Right cardiac atrium (tissue), 5 donors: ENCODE data around the gene NUP62CL. TPM values are rescaled to one million over a fixed set of nuclear protein-coding genes. Genes with fewer than 3 reads are reported as not detected.
"Not testable (repeated sequence)": the region's sequence is repeated elsewhere in the genome, so short reads cannot be mapped to it uniquely, and the experiment has no call there.

Experiments
- ATAC-seq, 2 donors: fragments of 200-7000 bp; cut with Tn5 transposase; one replicate each; pipeline versions ENCODE4 v1.8.0 to v1.9.1; 2020; ENCODE audit warnings: moderate library complexity in 2 of 2, mild to moderate bottlenecking in 1 of 2
- DNase-seq, 3 donors: peaks; one replicate each; pipeline ENCODE4 v3.0.0-alpha.2; 2020
- H3K27ac ChIP-seq: one replicate; pipeline ENCODE4 v1.5.1; 2013; ENCODE audit warnings: mild to moderate bottlenecking, low read length, control low read depth, moderate library complexity
- H3K27me3 ChIP-seq: one replicate; pipeline ENCODE4 v1.6.1; 2013; ENCODE audit not compliant: control insufficient read depth, insufficient read depth
- H3K4me1 ChIP-seq: one replicate; pipeline ENCODE4 v1.6.1; 2013; ENCODE audit warnings: low read length; ENCODE audit not compliant: control insufficient read depth, insufficient read depth
- H3K4me3 ChIP-seq: one replicate; pipeline ENCODE4 v1.5.1; 2013; ENCODE audit warnings: low read length, control low read depth
- H3K9me3 ChIP-seq: one replicate; pipeline ENCODE4 v1.6.1; 2013; ENCODE audit warnings: low read length; ENCODE audit not compliant: control insufficient read depth
- WGBS: extraction: QIAGEN DNeasy Blood & Tissue Kit; methylation state at CpG from one replicate; pipeline ENCODE4 v1.1.7; 2013; 5-methylcytosine and 5-hydroxymethylcytosine counted together
- intact Hi-C, 4 donors: fragments of 100-400 bp; cut with DNase I; formaldehyde crosslinking; loops; one replicate each; pipeline versions ENCODE4 v1.11.0 to v1.14.0; 2022 to 2023
- long read RNA-seq, 4 donors: library from polyadenylated mRNA; unstranded; transcript quantifications; one replicate each; pipeline ENCODE4 v2.0.0, GENCODE V29; 2020 to 2021
- polyA plus RNA-seq: library from polyadenylated mRNA; stranded (reverse); fragments of 200-250 nt; gene quantifications from one replicate; pipeline ENCODE4 v1.2.3, GENCODE V29; 2013
- total RNA-seq, 4 donors: library from RNA; stranded (reverse); fragmentation: NEBNext Ultra II Directional; extraction: Animal tissue kit (Norgen Biotek cat#: 25700); gene quantifications; one replicate each; pipeline ENCODE4 v1.2.1, GENCODE V29; 2021
- donor health status: healthy with polysubstance abuse.
- donor health status: DM: no; HTN: yes; CAD: no.
- donor health status: DM: no; HTN: no; CAD: no.
- donor health status: DM: no; HTN: yes; CAD: no; lungs with severe emphysema.
- donor health status: DM: yes; HTN: yes; CAD: no.

NUP62CL gene
- under 1 TPM; 0.23 to 0.88 (median 0.41) TPM for total RNA-seq
- polyA plus RNA-seq, result 0.52 TPM
- long read RNA-seq, donor 1, result 0 reads
- long read RNA-seq, donor 2, result 0 reads
- long read RNA-seq, donor 3, partial matches to known transcripts, result 0 of 2 reads
- long read RNA-seq, donor 3, other reads (novel, unspliced or antisense), result 2 of 2 reads
- long read RNA-seq, donor 4, result 0 reads

GRCh38 chrX:107205770-107206696 is at the start of gene NUP62CL, which contains the start of gene DNAAF6:
NUP62CL (minus strand) TSS chrX:107206433; CDS start chrX:107175146, 31,287 bp downstream.
DNAAF6 (plus strand) TSS chrX:107206611; CDS start chrX:107212876, 6,265 bp downstream.
- DNase-seq, result peak; percentile 56 to 78 (median 70)
- Histone ChIP-seq H3K9me3 (no peaks in the 10 kb centered on the region), H3K4me3 (peak within 1 kb of the TSS; percentile 69), H3K27me3 (no peaks in the 10 kb centered on the region), H3K27ac (no peak within 1 kb of the TSS), H3K4me1 (no peaks in the 10 kb centered on the region)
- ATAC-seq, result peak; percentile 83 to 95
- 1% methylated on average over 66 of the region's 66 CpGs for WGBS
- intact Hi-C loops, result no loop called here

GRCh38 chrX:107228486-107228819 is 22.2 kb upstream of the NUP62CL start:
- no peak for DNase-seq
- no peaks in the 10 kb centered on the region for H3K9me3 ChIP-seq
- no peaks in the 10 kb centered on the region for H3K27me3 ChIP-seq
- no peak for ATAC-seq
- 76% methylated on average over 2 of the region's 2 CpGs for WGBS
- no peak overlapping the region for H3K4me3 ChIP-seq
- intact Hi-C loops, result no loop called here
- no peak overlapping the region for H3K27ac ChIP-seq
- H3K4me1 ChIP-seq, result no peaks in the 10 kb centered on the region

- no peak for ATAC-seq
- Histone ChIP-seq H3K9me3 (no peaks in the 10 kb centered on the region), H3K4me3 (no peak overlapping the region), H3K4me1 (no peaks in the 10 kb centered on the region), H3K27ac (no peak overlapping the region), H3K27me3 (no peaks in the 10 kb centered on the region)
- intact Hi-C loops, result no loop called here
- no peak for DNase-seq
- 97% methylated on average over 2 of the region's 2 CpGs for WGBS
Measured at GRCh38 chrX:107227780-107228485, 21.7 kb upstream of the NUP62CL start.

- 94% methylated on average over 1 of the region's 1 CpG for WGBS
- no peak overlapping the region for H3K4me3 ChIP-seq
- H3K27me3 ChIP-seq, result no peaks in the 10 kb centered on the region
- H3K4me1 ChIP-seq, result no peaks in the 10 kb centered on the region
- no peaks in the 10 kb centered on the region for H3K9me3 ChIP-seq
- no peak overlapping the region for H3K27ac ChIP-seq
- ATAC-seq, result no peak
- intact Hi-C loops, result no loop called here
- no peak for DNase-seq
Measured at GRCh38 chrX:107226757-107227156, 20.5 kb upstream of the NUP62CL start.

GRCh38 chrX:107213477-107213876 is 7.2 kb upstream of the NUP62CL start:
- no peak for DNase-seq
- 95% methylated on average over 1 of the region's 1 CpG for WGBS

GRCh38 chrX:107207943-107208342 is 1.7 kb upstream of the NUP62CL start:
- ATAC-seq (no peak), DNase-seq (no peak)
- H3K4me3 ChIP-seq, result no peak overlapping the region
- intact Hi-C loops, result no loop called here
- no peaks in the 10 kb centered on the region for H3K9me3 ChIP-seq
- WGBS, result 96% methylated on average over 9 of the region's 9 CpGs
- H3K27ac ChIP-seq, result no peak overlapping the region
- H3K27me3 ChIP-seq, result no peaks in the 10 kb centered on the region
- no peaks in the 10 kb centered on the region for H3K4me1 ChIP-seq

More at GRCh38 chrX:107213477-107213876, 7.2 kb upstream of the NUP62CL start:
- Histone ChIP-seq H3K4me3 (no peak overlapping the region), H3K27ac (no peak overlapping the region), H3K27me3 (no peaks in the 10 kb centered on the region), H3K9me3 (no peaks in the 10 kb centered on the region), H3K4me1 (no peaks in the 10 kb centered on the region)
- intact Hi-C loops, result no loop called here
- ATAC-seq, result no peak

GRCh38 chrX:107207089-107207488 is 856 bp upstream of the NUP62CL start:
- WGBS, result 93% methylated on average over 7 of the region's 7 CpGs
- DNase-seq (no peak), ATAC-seq (no peak)
- no peak overlapping the region for H3K4me3 ChIP-seq
- H3K27me3 ChIP-seq, result no peaks in the 10 kb centered on the region
- H3K4me1 ChIP-seq, result no peaks in the 10 kb centered on the region
- no peaks in the 10 kb centered on the region for H3K9me3 ChIP-seq
- no peak overlapping the region for H3K27ac ChIP-seq
- intact Hi-C loops, result no loop called here

GRCh38 chrX:107206697-107207065 is 448 bp upstream of the NUP62CL start:
- Histone ChIP-seq H3K4me3 (no peak overlapping the region), H3K27me3 (no peaks in the 10 kb centered on the region), H3K9me3 (no peaks in the 10 kb centered on the region), H3K27ac (no peak overlapping the region), H3K4me1 (no peaks in the 10 kb centered on the region)
- 51% methylated on average over 9 of the region's 9 CpGs for WGBS
- intact Hi-C loops, result no loop called here
- DNase-seq (no peak), ATAC-seq (no peak)

GRCh38 chrX:107204068-107204605 is 2.1 kb downstream of the NUP62CL start:
- no peaks in the 10 kb centered on the region for H3K9me3 ChIP-seq
- no peak for DNase-seq
- no peak for ATAC-seq
- no peak overlapping the region for H3K27ac ChIP-seq
- H3K4me1 ChIP-seq, result no peaks in the 10 kb centered on the region
- 73% methylated on average over 6 of the region's 6 CpGs for WGBS
- H3K4me3 ChIP-seq, result no peak overlapping the region
- intact Hi-C loops, result no loop called here
- H3K27me3 ChIP-seq, result no peaks in the 10 kb centered on the region

GRCh38 chrX:107199491-107199890 is 6.7 kb downstream of the NUP62CL start:
- Histone ChIP-seq H3K4me1 (no peaks in the 10 kb centered on the region), H3K27ac (no peak overlapping the region), H3K4me3 (no peak overlapping the region), H3K27me3 (no peaks in the 10 kb centered on the region), H3K9me3 (no peaks in the 10 kb centered on the region)
- intact Hi-C loops, result no loop called here
- ATAC-seq (no peak), DNase-seq (no peak)
- 81% methylated on average over 3 of the region's 3 CpGs for WGBS

- ATAC-seq, DNase-seq, H3K27me3 ChIP-seq, H3K27ac ChIP-seq, H3K4me1 ChIP-seq, intact Hi-C loops, H3K9me3 ChIP-seq, H3K4me3 ChIP-seq: not testable (repeated sequence)
- WGBS, result 88% methylated on average over 6 of the region's 6 CpGs
Measured at GRCh38 chrX:107198074-107198473, 8.2 kb downstream of the NUP62CL start.
